HG03196 (cell line): ENCODE data around the gene IL22RA2.
A peak's percentile ranks its signal among the peaks of the same experiment; 100 is the strongest.
"Not testable (repeated sequence)": the region's sequence is repeated elsewhere in the genome, so short reads cannot be mapped to it uniquely, and the experiment has no call there.

Source experiments
- ATAC-seq: cut with Tn5 transposase; IDR thresholded peaks from one replicate; pipeline ENCODE4 v1.9.1; 2021; ENCODE audit not compliant: unreplicated experiment

Gene IL22RA2

DNA sequence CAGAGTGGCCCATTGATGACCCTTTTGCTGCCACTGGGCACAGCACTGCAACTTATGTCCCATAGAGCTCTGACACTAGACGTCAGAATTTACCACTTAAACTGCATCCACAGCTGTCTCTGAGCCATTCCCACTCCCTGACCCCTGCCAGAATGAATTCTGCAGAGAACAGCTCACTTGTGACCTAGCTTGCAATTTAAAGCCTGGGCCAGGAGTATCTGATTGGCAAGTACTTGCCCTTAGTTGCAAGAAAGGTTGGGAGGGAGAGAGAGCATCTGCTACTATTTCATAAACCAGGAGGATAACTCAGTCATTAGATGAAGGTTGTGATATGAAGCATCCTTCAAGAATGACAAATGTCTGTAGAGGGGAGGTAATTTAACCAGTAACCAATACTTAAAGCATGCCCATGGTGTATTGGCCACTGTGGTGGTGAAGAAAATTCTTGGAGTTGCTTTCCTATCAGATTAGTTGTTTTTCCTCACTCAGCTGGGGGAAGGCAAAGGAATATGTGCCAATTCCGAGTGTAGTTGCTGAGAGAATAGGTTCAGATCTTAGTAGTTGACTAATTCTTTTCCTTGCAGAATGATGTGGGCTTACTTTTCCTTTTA is 46.5 kb downstream of the IL22RA2 start:
- no peak for ATAC-seq

DNA sequence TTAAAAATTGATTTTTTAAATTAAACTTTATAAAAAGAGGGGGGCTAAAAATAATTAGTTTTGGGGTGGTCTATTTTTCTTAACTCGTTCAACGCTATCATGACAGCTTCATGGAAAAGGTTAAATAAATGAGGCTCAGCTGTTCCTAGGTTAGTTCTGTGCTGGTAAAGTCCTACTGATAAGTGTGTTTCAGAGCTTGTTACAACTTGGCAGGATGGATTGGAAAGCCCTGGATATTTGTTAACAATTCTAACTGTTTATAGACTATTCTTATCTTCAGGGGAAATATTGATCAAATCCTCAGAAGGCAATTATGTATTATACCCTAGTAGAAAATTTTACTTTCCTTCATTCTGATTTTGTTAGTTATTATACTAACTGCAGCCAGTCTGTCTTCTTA is 50.4 kb downstream of the IL22RA2 start:
- ATAC-seq, result no peak

DNA sequence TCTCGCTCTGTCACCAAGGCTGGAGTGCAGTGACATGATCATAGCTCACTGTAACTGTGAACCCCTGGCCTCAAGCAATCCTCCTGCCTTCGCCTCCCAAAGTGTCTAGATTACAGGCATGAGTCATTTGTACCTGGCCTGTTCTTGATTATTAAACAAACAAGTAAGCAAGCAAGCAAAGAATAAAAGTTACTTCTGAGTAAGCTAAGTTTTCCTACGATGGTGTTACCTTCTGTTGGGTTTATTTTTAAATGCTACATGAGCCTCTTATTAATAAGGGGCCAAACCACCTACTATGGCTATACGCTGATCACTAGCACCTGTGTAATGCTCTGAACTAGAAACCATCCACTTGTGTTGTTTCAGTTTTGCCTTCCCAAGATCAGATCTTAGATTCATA is 50.8 kb downstream of the IL22RA2 start:
- peak; percentile 49 for ATAC-seq

DNA sequence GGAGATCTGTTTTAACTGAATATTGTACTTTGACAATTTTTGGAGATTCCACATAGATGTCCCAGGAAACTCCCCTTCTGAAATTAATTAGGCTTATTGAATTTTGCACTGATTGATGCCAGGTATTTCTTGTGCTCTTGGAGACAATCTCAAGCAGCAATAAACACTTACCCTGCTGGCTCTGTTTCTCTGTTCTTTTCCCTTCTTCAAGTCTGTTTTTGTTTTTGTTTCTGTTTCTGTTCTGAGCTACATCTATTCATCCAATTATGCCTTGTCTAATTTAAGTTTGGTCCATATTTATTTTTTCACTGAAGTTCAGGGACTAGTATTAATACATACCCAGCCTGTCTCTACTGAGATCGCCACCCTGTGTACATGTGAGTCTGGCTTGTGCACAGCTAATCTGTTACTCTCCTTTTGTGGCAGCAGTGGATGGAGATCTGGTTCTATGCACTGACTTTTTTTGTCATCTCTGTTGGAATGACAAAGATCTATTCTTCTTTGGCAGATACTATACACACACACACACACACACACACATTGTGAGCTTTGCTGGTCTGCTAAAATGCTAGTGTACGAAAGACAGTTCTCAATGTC is 51.9 kb downstream of the IL22RA2 start:
- ATAC-seq, result peak; percentile 45

DNA sequence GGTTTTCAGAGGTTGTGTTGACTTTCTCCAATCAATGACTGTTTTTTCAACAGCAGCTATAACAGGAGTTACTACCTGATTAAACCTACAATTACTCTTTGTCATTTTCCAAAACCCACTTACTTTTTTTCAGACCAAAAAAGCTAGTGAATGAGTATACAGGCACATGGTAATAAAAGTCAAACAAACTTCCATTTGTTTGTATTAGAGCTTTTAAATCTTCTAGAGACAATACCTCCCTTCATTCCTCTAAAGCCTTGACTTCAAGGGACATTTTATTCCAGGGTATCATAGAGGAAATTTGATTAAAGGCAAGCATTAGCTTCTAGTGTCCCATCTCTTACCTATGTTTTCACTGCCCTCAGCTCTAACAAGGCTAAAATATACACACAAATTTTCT is 52.7 kb downstream of the IL22RA2 start:
- ATAC-seq, result no peak

DNA sequence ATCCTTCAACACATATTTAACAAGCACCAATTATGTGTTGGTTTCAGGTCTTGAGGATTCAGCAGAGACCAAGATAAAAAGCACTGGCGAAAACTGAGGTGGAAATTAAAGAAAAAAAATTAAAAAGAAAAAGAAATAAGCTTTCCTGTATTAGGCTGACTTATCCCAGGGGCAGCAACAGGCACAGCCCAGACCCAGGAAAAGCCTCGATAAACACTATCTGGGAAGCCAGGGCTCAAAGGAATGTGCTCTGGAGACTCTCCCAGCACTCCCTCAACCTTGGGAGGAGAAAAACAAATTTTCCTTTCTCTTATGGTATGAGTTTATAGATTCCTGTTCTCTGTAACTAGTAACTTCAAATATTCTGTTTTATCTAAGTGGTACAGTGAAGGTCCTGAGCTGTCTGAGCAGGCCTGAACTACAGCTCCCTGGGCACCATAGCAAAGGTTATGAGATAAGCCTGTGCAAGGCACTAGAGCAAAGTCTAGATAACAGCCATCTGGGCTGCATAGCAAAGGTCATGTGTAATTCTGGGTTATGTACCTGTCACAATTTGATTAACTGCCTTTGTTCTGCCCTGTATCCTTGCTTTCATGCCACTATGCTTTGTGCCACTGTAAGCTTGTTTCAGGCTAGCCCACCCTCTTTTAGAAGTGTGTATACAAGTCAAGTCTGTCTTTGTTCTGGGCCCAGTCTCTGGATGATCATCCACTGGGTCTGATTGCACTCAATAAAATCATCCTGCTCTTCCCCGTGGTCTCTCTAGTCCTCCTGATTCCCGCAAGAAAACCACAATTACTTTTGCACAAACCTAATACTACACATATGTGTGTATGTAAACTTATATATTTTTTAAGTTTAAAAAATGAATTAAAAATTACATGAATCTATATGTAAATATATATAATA is 54.0 kb downstream of the IL22RA2 start:
- ATAC-seq, result no peak

DNA sequence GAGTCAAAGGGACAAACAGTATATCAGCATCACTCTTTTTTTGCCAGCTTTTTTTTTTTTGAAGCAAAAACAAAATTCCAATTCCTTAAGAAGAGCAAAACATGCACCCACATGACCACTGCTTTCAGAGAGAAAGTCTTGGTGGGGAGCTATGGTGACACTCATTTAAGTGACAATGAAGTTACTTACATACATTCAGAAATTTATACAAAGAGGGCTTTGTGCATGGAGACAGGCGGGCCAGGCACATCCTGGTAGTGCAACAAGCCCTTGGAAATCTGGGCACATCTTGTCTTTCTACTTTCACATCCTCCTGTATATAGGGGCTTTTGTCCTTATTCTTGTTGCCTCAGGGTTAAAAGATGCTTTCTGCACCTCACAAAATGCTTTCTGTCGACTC is 55.9 kb downstream of the IL22RA2 start:
- ATAC-seq, result no peak

DNA sequence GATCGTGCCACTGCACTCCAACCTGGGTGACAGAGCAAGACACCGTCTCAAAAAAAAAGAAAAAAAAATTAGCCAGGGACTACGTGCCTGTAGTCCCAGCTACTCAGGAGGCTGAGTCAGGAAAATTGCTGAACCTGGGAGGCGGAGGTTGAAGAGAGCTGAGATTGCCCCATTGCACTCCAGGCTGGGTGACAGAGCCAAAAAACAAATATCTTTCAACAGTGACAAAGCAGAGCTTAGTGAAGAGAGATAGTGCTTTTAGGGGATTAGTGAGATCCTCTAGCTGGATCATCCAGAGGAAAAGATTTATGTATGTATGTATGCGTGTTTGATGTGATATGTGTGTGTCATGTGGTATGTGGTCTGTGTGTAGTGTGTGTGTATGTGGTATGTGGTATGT is 56.6 kb downstream of the IL22RA2 start:
- ATAC-seq, result no peak

DNA sequence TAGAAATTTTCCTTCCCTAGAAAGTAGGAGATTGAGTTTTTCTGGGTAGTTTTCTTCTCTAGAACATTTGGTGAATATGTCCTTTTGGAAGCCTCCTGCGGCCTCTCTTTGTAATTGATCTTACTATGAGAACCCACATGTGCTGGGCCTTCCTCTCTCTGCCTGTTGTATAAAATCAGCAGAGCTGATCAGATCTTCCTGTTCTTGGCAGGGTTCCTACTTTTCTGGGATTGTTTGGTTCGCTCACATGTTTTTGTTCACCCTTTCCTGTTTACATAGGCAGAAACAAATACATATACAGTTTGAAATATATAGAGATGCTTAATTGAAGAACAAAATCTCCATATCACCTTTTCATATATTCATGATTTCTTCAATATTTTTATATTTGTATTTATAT is 57.8 kb downstream of the IL22RA2 start:
- no peak for ATAC-seq

DNA sequence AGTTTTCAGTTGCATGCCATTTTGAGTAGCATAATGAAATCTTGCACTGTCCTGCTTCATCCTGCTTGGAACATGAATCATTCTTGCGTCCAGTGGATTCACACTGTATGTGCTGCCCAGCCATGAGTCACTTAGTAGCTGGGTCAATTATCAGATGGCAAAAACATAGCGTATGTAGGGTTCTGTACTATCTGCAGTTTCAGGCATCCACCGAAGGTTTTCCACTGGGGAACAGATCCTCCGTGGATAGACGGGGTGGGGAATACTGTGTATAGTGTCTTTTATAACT is 61.4 kb downstream of the IL22RA2 start:
- no peak for ATAC-seq

DNA sequence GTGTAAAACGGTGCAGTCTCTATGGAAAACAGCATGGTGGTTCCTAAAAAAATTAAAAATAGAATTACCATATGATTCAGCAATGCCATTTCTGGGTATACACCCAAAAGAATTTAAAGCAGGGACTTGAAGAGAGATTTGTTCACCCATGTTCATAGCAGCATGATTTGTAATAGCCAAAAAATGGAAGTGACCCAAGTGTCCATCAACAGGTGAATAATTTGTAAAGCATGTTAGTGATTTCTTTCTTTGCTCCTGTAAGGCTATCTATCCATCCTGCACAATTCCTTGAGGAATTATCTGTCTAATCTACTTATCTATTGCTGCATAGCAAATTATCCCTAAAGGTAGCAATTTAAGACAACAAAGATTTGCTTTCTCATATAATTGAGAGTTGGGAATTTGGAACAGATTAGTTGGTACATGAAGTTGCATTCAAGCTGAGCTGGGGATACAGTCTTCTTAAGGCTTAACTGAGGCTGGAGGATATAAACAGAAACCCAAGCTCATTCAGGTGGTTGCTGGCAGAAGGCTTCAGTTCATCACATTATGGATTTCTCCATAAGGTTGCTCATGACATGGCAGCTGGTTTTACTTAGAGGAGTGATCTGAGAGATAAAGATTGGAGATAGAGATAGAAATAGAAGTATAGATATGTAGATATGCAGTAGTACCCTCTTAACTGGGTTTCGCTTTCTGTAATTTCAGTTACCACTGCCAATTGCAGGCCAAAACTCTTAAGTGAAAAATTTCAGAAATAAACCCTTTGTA is 62.0 kb downstream of the IL22RA2 start:
- ATAC-seq, result no peak

DNA sequence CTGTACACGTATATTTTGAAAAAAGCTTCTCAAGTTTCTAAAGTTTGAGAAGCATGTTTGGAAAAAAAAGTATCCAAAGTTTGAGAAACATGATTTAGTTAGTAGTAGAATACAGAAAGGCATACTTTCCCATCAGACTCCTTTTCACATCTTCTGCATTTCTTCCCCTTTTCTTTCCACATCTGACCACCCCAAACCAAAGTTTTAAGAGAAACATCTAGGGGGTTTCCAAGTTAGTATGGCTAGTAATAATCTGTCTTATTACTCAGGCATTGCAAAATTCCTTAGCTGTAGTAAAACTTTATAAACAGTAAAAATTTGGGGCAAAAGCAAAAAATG is 65.7 kb downstream of the IL22RA2 start:
- no peak for ATAC-seq

DNA sequence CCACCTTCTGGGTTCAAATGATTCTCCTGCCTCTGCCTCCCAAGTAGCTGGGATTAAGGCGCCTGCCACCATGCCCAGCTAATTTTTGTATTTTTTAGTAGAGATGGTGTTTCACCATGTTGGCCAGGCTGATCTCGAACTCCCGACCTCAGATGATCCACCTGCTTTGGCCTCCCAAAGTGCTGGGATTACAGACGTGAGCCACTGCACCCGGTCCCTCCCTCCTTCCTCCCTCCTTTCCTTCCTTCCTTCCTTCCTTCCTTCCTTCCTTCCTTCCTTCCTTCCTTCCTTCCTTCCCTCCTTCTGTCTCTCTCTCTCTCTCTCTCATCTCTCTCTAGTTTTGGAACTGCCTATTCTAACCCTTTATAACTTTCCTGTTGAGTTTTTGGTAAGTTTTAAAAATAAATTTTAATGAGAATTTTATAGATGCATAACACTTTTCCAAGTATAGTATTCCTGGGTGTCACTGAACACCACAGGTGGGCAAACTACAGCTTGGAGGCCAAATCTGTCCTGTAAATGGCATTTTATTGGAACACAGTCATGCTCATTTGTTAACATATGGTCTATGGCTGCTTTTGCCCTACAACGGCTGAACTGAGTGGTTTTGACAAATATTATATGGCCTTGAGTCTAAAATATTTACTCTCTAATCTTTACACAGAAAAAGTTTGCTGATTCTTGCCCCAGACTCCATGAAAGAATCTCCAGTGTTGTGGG is 66.2 kb downstream of the IL22RA2 start:
- ATAC-seq, result not testable (repeated sequence)

DNA sequence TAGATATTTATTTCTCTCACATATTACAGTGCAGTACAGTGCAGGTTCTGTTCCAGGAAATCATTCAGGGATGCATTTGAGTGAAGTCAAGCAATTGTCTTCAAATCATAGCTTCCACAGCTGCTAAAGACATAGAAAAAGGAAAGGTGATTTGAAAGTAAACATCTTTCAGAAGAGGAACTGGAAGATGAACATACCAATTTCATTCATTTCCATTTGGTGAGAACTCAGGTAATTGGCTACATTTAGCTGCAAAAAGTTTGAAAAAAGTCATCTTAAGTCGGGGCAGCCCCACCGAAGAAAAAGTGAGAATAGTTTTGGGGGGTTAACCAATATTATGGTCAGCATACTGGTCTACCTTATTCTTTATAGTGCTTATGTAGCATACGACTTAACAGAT is 67.3 kb downstream of the IL22RA2 start:
- no peak for ATAC-seq

DNA sequence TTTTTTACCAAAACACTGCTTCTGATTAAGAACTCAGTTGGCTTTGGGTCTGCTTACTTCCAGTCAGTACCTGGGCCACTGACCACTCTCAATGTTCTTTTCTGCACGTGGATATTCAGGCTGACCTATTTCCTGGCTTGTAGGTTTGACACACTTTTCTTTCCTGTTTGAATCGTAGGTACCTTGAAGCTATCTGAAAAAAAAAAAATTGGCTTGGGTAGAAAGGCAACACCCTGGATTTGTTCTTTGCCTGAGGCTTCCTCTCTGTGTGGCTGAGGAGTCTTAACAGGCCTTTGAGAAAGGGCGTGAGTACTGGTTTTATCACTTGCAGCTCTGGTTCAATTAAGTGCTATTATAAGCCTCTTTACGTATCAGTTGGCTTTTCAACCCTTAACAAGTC is 68.1 kb downstream of the IL22RA2 start:
- ATAC-seq, result no peak

DNA sequence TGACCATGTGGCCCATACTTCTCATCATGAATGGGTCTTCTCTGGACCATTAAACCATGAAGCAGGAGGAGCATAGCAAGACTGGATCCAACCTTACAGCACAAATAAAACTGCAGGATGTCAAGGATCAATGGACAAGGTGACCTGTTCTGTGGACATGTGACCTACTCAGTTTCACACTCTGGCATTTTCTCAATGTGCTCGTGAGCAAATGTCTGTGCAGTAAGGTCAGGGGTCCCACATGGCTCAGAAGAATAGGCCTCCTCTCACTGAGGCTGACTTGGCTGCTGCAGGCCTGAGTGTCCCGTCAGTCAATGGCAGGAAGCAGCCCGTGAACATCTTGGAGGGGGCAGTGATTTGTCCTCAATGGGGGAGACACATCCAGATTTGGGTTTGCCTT is 68.5 kb downstream of the IL22RA2 start:
- ATAC-seq, result no peak

DNA sequence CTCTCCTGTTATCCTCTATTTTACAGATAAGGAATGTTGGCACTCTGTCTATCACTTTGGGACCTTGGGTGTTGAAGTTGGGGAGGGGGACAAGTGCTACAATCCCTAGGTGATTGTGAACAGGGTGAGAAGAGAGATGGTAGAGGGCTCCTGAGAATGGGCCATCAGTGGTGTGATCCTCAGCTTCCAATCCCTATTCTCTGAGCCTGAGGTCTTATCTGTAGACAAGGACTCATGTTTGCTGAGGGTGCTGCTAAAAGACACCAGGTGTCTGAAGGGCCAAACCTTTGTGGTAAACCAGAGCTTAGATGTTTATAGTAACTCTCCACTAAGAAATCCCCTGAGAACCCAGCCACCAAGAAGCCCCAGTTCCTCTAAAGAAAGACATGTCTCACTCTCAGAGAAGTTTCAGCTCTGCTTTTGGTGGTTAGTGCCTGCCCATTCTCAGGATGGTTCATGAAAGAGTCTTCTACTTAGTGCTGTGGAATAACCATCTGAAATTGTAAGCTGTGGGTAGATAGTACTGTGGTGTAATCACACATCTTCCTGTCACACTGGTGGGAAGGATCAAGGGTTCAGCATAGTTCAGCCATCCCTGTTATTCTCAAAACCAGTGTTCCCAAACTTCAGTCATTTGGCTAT is 70.5 kb downstream of the IL22RA2 start:
- ATAC-seq, result peak; percentile 81

DNA sequence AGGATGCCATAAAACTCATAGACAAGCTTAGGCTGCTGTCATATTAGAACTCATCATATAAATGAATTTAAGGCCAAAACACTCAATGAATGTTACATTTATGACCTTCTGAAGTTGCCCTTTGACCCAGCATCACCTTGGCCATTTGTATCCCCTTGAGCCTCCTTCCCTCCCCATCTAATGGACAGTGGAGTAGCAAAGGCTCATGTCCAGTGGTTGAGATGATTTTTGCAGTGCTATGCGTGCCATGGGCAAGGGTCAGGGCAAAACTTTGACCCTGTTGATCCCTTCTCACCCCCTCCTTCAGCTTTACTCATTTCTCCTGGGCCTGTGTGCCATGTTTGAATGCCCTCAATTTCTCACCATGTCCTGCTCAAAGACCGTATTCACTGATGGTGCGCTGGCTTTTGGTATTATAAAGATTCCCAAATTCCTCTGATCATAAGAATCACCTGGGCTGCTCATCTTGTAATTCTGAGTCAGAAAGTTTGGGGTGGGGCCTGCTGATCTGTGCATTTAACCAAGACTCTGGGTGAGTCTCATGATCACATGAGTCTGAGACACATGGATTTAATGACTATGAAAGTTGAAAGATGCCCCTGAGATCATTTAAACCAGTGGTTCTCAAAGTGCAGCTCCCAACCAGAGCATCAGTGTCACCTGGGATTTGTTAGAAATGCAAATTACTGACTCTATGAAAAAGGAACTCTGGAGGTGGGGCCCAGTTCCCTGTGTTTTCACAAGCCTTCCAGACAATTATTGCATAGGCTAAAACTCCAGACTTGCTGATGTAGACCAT is 71.2 kb downstream of the IL22RA2 start:
- ATAC-seq, result peak; percentile 33

DNA sequence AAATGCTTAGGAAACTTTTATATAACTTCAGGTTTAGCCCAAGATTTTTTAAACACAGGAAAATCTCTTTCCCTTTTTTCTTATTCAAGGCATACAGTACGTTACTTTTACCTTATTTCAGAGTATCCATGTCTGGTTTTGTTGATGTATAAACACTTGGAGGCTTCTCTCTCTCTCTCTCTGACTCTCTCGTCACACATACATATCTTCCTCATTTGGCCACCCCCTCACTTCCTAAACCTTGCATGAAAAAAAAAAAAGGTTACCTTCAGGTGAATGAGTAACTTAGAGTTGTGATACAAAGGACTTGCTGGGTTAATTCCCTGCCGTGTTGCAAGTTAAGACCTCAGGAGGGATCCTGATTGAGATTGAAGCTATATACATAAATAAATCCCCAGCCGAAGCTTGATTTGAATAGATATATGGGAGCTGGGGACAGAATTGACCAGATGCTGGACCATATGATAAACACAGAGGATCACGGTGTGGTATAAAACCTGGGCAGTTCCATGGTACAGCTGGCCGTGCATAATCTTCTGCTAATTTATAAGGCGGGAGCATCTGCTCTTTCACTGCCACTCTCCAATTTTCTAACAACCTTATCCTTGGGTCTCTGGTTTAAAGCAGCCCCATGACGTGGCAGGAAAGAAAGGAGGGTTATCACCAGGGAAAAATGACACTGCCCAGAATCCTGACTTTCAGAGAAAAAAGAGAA is 73.6 kb downstream of the IL22RA2 start:
- ATAC-seq, result peak; percentile 21
